Activated CD4-positive, alpha-beta T cell treated with anti-CD3 and anti-CD28 coated beads for 1 hour (primary cell): Measurements from ENCODE around the gene LIX1.

Experiments
- DNase-seq: peaks from one replicate; pipeline ENCODE4 v3.0.0-alpha.2; 2020

Gene LIX1

DNA sequence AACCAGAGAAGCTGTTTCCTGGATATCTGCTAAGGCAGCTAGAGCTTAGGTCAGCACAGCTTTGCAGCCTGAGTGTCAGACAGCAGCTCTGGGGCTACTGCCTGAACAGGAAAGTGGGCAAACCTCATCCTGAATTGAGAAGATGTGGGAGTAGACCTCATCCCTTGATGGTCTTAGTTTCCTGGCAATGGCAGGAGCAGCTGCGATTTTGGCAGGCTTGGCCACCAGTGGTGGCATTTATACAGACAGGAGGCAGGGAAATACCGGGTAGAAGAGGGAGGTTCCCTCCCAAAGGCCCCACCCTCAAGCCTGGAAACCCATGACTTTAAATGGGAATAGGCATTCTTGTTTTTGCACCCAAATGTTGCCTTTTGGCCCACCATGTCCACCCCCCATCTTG, 69.7 kb downstream of the LIX1 start:
- DNase-seq = no peak

DNA sequence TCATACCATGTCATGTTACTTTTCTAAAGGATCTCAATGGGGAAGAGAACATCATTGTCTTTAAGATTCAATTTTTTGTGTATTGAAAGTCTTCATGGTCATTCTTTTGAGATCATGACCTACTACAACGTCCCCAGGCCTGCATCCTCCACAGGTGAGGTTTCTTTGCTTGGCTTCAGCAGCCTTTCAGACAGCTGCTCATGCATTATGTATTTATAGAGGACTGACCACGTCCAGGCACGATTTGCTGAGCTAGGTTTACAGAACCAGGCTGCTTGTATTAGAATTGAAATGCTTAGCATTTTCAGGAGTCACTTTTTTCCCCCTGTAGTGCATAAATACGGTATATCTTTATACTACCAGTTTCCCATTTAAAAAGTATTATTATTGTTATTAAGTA, 70.4 kb downstream of the LIX1 start:
- DNase-seq = no peak

DNA sequence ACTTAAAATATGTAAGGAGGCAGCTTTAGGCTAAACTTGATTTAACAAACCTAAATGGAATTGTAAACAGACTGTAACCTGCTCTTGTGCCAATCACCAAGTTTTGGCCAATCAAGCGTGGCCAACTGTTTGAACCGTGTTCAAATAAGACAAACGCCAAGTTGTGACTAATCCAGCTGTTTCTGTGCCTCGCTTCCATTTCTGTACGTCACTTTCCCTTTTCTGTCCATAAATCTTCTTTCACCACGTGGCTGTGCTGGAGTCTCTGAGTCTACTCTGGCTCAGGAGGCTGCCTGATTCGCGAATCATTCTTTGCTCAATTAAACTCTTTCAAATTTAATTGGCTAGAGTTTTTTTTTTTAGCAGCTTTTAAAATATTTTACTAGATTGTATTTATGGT, 71.3 kb downstream of the LIX1 start:
- no peak for DNase-seq

DNA sequence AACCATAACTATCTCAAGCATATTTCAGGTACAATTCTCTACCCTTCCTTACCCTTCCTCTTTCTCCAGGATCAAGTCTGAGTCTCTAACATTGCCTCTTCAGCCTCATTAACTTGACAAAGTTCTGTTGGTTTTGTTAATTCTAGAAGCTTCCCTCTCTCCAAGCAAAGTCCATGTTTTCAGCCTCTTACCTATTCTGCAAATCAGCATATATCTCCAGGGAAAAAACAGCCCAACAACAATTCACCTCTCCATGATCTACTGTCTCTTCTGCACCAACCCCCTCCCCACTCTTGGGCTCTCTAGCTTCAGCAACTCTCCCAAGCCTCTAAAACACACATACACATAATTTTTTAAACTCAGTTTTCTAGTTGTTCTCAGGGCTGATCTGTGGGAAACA, 72.2 kb downstream of the LIX1 start:
- DNase-seq = no peak

DNA sequence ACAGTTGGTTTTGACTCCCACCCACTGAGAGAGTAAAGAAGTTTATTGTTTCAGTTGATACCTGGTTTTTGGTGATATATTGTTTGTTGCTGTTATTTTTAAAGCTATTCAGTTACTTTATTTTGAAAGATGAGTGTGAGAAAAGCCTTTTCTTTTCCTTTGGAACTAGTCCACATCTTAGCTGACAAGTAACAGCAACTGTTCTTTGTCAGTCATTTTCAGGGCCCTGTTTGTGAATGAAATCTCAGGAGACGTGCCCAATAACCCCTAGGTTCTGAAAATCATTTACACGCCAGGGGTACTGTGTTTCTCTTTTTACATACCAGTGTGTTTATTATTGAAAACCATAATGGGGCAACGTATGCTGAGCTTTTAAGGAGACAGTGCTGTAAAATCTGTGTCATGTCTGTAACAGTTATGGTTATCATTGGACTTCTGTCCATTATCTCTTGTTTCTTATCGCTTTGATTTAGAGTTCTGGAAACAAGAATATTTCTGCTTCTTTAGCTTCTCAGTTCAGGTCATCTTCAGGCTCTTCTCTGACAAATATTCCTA, 75.0 kb downstream of the LIX1 start:
- DNase-seq = no peak

DNA sequence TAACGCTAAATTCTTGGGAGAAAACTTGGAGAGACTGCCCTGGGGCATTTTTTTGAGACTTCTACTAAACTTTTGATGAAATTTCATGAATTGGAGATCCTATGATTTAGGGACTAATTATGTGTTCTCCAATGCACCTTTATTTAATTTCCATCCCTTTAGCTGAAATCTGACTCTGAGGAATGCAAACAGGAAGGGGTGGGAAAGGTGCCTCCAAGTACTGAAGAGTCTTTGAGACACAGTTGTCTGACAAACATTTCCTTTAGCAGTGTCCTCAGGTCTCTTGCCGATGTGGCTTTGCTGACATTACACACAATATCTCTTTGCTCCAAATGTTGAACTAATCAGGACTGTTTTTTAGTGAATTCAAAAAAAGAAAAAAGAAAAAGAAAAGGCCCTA, 76.9 kb downstream of the LIX1 start:
- DNase-seq = no peak

DNA sequence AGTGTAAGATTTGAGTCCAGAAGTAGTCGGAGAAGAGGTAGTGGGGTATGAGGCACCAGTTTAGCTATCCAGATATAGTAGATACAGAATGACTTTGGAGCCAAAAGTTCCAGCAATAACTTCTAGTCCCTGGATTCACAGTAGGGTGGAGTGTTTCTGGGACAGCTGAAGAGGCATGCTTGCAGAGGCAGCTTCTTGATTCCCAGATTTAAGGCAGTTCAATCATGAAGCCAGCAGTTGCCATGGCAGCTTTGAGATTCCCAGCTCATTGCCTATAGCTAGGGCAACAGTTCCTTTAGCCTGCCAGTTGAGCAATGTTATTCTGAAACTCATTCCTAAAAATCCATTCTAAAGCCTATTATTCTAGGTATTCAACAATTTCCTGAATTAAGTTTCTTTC, 79.2 kb downstream of the LIX1 start:
- no peak for DNase-seq

DNA sequence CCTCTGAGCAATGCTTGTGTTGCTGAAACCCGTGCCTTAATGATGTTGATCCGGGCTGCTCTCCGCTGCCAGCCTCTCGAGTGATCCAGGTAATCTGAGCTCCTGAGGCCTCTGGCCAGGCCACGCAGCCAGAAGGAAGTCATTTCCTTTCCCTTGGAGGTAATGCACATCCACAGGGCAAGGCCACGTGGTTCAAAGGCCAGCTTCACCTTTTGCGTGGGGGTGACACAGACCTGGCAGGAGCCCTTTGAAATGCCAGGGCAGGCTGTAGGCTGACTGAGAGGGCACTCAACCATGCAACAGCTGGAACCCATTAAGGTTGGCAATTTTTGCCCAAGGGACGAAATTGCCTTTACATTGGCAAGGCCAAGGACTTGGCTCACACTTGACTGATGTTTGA, 80.4 kb downstream of the LIX1 start:
- DNase-seq = no peak

DNA sequence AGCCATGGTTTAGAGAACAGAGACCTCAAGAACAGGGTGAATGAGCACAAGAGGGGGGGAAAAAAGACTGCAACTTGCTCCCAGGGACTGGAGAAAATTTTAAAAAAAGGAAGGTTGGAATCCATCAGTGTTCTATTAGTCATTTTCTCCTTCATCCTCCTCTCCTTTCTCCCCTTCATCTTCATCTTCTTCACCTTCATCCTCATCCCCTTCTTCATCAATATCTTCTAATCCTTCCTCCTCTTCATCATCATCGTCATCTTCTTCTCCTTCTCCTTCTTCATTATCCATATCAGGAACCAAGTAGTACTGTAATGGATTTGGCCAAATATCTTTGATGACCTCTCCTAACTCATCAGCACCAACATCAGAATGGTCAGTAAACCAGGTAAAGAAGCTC, 86.1 kb downstream of the LIX1 start:
- no peak for DNase-seq

DNA sequence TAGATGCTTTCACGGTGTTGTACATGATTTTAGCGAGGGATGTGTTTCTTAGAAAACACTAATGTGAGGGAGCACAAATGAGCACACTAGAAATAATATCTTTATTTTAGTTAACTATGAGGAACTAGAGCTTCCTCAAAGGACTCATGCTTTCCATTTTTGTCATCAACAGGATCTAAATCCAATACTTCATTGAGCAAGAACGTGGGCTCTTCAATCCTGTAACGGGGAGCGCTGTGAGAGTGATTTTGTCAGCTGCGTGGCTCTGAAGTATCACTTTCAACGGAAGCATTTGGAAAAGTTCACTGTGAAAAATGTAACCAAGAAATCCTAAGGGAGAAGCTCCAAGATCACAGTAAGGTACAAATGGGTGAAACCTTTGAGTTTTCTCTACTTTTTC, 93.2 kb downstream of the LIX1 start:
- DNase-seq = no peak

DNA sequence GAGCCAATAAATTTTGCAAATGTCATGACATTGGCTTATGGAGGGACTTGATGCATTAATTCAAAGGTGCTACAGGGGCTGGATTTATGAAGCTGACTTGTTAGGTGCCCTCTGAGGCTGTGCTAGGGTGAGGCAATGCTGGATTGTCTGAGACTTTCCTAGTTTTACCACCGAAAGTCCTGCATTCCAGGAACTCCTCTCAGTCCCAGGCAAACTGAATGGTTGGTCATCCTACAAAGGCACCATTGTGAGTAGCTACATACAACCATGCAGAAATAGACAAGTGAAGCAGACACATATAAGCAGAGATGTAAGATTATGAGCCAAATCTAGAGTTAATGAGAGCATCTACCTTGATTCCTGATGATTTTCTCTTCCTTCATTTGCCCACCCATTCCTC, 95.3 kb downstream of the LIX1 start:
- DNase-seq = no peak

DNA sequence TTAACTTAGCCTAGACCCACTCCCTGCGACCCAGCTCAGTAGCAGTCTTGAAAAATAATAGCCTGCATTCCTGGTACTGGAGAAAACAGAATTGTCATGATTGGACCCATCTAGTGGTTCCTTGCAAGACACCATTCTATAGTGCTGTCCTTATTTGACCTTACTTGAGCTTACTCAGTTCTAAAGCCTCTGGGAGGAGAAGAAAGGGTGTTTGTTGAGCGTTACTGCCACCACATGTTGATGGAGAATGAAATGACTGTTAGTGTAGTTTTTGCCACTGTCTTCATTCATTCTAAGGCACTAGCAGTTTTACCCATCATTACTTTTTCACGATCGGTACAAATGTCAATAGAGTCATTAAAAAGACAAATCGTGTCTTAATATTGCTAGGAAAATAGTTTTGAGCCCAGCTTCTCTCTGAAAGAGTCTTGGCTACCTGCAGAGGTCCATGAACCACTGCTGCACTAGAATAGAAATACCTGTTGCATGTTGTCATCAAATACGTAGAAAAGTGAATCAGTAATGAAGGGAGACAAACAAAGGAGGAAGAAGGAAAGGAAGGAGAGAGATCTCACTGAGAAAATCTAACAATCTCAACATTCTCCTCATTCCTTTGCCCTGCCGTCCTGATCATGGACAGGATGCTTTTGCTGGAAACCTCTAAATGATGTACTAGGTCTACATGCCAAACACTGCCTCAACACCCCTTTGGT, 96.0 kb downstream of the LIX1 start:
- no peak for DNase-seq

DNA sequence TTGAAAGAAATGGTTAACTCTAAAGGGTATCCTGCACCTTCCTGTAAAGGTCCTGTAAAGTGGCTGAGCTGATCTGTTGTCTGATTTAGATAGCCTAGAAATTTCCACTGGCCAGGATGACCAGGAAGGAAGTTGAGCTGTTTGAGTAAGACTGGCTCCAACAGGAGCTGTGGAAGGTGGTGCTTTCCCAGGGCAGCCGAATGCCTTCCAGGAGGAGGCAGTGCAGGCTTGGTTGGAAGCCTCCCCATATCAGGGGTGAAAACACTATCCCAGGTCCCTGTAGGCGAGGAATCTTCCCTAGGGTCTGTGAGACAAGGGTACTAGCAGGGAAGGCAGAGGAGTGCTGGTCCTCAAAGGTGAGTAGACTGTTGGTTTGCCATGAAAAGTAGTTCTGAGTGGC, 98.4 kb downstream of the LIX1 start:
- DNase-seq = no peak

DNA sequence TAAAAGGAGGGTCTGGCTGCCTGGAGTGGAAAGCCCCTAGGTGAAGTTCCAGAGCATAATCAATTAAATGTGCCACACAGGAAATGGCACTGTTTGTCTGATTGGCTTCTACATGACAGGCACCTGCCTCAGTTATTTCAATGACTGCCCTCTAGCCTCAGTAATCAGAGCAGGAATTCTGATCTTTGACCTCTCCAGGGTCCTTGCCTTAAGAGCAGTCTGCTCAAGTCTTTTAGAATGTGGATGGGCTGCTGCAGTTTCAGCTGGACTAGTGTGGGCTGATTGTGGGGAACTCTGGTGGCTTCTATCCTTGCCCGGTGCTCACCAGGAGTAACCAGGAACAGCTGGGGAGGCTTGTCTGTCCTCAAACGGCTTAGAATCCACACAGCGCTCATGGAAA, 98.9 kb downstream of the LIX1 start:
- DNase-seq = no peak

DNA sequence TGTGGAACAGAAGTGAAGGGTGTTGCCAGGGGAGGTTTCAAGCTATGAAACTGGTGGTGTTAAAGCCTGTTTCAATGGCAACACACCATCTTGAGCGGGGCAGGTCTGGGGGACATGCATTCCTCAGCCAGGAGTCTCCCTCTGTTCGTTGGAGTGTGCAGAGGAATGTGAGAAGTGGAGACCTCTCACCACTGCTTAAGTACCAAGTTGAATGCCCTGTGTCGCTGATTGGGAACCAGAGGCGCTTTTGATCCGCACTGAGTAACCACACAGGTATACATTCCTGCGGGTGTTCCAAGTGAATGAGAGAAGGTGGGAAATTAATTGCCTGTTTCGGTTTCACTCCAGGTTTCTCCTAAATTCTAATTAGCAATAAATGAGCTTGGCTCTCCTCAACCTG, 99.4 kb downstream of the LIX1 start:
- DNase-seq = no peak
